ENCODE data around the gene GRIN1. TPM values are rescaled to one million over a fixed set of nuclear protein-coding genes. Genes with fewer than 3 reads are reported as not detected.
A peak's percentile ranks its signal among the peaks of the same experiment; 100 is the strongest.

Gene GRIN1
- total and polyA plus RNA-seq, 10 of the 15 experiments (the other 5 are each of a cell fraction or from before 2014, with no cell fraction given) = 0.05 to 0.10 (median 0.06) TPM; not detected in 6

GRCh38 chr9:137205126-137206069 is 66.4 kb downstream of the GRIN1 start, which contains the start of the genes NDOR1 and TMEM203 (continued):
- TF ChIP-seq ZBTB33 (IDR thresholded peaks at IDR 0.05) (no peak), BMI1 (IDR thresholded peaks at IDR 0.05; ENCODE audit: borderline replicate concordance) (no peak), BACH1 (IDR thresholded peaks at IDR 0.05; ENCODE audit: borderline replicate concordance) (peak; percentile 79; the same call in 1 of the 2 replicates), KAT2A (conservative IDR thresholded peaks at IDR 0.05; ENCODE audit: control insufficient read depth, low read depth, low read length) (no peak), CEBPZ (IDR thresholded peaks at IDR 0.05; ENCODE audit: low read depth, low read length) (peak; percentile 39; the same call in 1 of the 2 replicates), EED (IDR thresholded peaks at IDR 0.05; ENCODE audit: low read depth) (no peak), KDM1A (IDR thresholded peaks at IDR 0.05; ENCODE audit: borderline replicate concordance) (no peak), HSF1 (IDR thresholded peaks at IDR 0.05; ENCODE audit: low read depth, low read length) (no peak), RAD21 (IDR thresholded peaks at IDR 0.05; ENCODE audit: insufficient read depth, low read depth, low read length) (no peak), CHD4 (IDR thresholded peaks at IDR 0.05) (no peak), ZBTB40 (IDR thresholded peaks at IDR 0.05; ENCODE audit: borderline replicate concordance) (peak; percentile 94), PAX8 (IDR thresholded peaks at IDR 0.05) (no peak), RBBP5 (conservative IDR thresholded peaks at IDR 0.05) (no peak), IRF3 (IDR thresholded peaks at IDR 0.05) (no peak), GABPA (IDR thresholded peaks at IDR 0.05; ENCODE audit: low read depth) (peak; percentile 96), SP1 (IDR thresholded peaks at IDR 0.05; ENCODE audit: low read depth, low read length) (peak; percentile 56), PML (IDR thresholded peaks at IDR 0.05; ENCODE audit: low read length) (no peak), ZNF274 (IDR thresholded peaks at IDR 0.05; ENCODE audit: insufficient read depth, insufficient read length) (no peak)
